ENCODE data around the gene LUZP2.

DNA sequence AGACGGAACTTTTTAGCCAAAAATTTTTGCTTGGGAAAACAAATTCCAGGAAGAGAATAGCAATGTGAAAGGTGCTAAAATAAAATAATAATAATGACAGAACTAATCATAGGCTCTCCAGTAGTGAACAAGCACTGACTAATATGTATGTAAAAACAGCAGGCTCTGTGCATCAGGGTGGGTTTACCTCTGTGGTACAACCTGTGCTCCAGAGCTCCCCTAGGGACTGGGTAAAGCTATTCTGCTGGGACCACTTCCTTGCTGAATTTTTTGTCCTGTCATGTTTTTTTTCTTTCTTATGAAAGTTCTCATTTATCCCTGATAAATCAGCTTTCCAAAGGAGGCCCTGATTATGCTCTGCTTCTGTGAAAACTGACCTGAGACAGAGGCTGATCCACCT is 18.8 kb downstream of the LUZP2 start:
- TF ChIP-seq, protein P1, sequence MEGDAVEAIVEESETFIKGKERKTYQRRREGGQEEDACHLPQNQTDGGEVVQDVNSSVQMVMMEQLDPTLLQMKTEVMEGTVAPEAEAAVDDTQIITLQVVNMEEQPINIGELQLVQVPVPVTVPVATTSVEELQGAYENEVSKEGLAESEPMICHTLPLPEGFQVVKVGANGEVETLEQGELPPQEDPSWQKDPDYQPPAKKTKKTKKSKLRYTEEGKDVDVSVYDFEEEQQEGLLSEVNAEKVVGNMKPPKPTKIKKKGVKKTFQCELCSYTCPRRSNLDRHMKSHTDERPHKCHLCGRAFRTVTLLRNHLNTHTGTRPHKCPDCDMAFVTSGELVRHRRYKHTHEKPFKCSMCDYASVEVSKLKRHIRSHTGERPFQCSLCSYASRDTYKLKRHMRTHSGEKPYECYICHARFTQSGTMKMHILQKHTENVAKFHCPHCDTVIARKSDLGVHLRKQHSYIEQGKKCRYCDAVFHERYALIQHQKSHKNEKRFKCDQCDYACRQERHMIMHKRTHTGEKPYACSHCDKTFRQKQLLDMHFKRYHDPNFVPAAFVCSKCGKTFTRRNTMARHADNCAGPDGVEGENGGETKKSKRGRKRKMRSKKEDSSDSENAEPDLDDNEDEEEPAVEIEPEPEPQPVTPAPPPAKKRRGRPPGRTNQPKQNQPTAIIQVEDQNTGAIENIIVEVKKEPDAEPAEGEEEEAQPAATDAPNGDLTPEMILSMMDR (IDR thresholded peaks at IDR 0.05) = no peak
- no peak for TF ChIP-seq ZFX (IDR thresholded peaks at IDR 0.05; ENCODE audit: borderline replicate concordance)

All from 22Rv1 (cell line).